DLD1 (cell line): ENCODE measurements around the gene LIF.

Source experiments
- in situ Hi-C: cut with HindIII; loops from 2 replicates; pipeline ENCODE4 v1.10.0; 2017; ENCODE audit warnings: low sequenced_read_pairs

Gene LIF

GRCh38 chr22:30195245-30196140 is 51.1 kb downstream of the LIF start:
- in situ Hi-C loops: no loop called here

DNA sequence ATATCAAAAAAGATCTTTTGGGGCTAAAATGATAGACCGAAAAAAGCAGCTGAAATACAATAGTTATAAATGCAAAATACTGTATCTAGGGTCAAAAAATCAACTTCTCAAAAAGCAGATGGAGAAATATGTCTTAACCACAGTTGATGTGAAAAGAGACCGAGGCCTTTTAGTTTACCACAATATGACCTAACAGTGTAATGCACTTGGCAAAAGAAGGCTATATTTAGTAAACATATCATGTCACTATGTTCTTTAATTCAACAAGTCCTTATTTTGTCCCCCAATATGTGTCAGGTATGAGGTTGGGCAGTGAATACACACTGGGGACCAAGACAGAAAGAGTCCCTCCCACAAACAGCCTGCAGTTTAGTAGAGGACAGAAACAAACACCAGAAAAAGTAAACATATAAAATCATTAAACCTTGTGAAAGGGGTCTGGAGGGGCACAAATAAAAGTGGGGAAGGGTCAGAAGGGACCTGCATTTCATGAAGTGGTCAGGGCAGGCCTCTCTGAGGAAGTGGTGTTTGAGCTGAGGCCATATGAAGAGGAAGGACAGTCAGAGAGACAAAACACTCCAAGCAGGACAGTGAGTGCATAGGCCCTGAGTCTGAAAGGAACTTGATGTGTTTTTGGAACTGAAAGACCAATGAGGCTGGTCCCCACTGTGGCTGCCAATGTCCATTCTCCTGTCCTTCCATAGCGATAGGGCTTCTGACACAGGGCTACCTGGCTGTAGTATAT is 53.4 kb downstream of the LIF start:
- in situ Hi-C loops: no loop called here

DNA sequence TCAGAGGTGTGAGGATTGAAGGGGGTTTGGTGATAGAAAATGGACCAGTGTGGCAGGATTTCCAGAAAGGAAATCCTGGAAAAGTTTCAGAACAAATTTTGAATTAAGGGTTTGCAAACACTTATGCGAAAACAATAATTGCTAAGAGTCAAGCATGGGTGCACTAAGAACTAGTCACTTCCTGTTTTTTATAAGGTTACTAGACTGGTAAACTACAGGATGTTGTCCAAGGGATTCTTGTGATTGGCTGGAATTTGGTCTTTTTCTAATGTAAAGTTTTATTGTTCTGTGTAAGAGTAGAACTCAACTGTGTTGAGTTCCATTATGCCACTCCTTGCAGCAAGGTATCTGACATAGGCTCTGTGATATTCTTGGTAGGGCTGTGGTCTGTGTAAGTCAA is 54.1 kb downstream of the LIF start:
- in situ Hi-C loops: no loop called here

DNA sequence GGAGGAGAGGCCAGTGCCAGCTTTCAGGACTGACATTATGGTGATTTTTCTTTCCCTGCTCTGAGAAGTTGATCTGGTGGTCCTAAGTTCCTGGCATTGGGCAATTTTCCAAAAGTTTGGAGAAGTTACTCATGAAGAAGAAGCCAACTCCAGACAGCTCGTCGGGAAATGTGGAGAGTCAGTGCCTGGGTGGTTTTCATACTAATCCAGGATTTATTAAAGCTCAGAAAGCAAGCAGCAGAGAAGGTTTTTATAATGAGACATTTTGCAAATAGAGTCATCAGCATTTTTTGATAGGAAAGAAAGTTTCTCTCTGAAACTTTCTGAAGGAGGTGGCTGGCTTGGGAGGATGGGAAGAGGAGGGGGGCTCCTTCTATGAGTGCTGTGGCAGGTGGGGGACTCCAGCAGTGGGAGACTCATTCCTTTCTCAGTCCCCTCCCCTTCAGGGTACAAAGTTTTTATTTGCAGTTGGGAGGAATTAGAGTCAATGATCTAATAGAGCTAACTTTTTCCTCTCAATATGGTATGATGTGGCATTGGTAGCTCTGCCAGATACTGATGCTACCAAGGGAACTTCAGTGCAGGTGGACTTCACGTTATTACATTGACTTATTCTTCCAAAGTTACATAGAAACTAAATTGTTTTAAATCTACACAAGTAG is 55.4 kb downstream of the LIF start:
- in situ Hi-C loops: no loop called here

- in situ Hi-C loops: no loop called here
Measured at GRCh38 chr22:30190574-30190973, 56.0 kb downstream of the LIF start.
